Stimulated activated CD8-positive, alpha-beta memory T cell treated with anti-CD3 and anti-CD28 coated beads, Interleukin-4, amount 100 ng/mL, for 24 hours (primary cell): ENCODE results near the gene YY1.

Experiments used
- DNase-seq: peaks from one replicate; pipeline ENCODE4 v3.0.0-alpha.2; 2020; ENCODE audit warnings: low read depth

Gene YY1

GRCh38 chr14:100313464-100314230 is 74.7 kb downstream of the YY1 start:
- DNase-seq = no peak

DNA sequence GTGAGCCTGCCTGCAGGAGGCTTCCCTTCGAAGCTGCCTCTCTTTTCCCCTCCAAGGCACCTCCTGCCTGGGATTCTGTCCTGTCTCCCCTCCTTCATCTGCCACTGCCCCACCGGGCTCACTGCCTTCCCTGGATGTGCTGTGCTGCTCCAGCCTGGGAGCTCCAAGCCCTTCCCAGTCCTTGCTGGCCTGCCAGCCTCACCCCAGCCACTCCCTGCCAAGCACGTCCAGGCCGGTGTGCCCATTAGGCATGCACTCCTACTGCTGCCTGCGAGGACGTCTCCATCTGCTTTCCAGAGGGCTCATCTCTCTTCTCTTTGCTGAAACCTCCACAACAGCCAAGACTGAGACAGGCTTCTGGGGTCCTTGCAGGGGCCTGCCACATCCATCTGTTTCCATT is 75.8 kb downstream of the YY1 start:
- no peak for DNase-seq

DNA sequence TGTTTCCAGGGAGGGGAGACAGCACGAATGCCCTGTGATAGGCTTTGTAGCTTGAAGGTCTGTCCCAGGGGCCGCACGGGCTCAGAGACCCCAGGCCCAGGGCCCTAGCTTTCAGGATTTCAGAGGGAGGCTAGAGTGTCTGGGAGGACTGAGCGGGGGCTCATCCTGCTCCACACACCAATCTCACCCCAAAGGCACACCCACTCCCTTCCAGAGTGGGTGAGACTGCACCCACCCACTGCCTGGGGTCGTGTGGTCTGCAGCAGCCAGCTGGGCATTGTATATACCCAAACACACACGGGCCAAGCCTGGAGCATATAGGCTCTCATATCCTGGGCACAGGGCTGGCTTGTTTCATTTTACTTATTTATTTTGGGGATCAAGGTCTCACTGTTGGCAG is 78.4 kb downstream of the YY1 start:
- no peak for DNase-seq

GRCh38 chr14:100317912-100318808 is 79.2 kb downstream of the YY1 start:
- DNase-seq = peak; percentile 59

- no peak for DNase-seq
Observed at GRCh38 chr14:100320157-100320856, 81.4 kb downstream of the YY1 start.

DNA sequence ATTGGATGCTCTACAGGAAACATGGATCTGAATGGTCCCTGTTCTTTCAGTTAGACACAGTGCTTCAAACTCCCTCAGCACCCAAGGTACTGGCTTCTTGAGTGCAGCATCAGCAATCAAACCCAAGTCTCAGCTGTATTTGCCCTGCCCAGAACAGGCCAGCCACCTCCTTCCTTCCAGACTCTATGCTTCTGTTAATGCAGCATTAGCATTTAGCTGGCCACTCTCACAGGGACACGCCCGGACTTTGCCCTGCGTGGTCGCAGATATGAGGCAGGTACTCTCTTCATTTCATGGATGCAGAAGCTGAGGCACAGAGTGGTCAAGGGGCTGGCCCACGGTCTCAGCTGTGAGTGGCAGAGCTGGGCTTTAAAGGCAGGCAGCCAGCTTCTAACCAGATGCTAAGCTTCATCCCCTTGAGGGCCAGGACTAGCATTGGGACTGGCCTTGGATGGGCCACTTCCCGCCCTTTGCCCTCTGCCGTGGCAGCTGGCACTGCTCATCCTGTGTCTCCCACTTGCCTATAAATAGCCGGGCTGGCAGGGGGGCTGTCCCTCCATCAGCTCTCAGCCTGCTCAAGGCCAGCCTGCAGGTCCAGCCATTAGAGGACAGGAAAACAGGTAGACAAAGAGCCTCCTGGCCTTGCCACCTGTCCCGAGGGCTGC is 82.7 kb downstream of the YY1 start:
- no peak for DNase-seq

- no peak for DNase-seq
Observed at GRCh38 chr14:100322138-100322957, 83.4 kb downstream of the YY1 start.

DNA sequence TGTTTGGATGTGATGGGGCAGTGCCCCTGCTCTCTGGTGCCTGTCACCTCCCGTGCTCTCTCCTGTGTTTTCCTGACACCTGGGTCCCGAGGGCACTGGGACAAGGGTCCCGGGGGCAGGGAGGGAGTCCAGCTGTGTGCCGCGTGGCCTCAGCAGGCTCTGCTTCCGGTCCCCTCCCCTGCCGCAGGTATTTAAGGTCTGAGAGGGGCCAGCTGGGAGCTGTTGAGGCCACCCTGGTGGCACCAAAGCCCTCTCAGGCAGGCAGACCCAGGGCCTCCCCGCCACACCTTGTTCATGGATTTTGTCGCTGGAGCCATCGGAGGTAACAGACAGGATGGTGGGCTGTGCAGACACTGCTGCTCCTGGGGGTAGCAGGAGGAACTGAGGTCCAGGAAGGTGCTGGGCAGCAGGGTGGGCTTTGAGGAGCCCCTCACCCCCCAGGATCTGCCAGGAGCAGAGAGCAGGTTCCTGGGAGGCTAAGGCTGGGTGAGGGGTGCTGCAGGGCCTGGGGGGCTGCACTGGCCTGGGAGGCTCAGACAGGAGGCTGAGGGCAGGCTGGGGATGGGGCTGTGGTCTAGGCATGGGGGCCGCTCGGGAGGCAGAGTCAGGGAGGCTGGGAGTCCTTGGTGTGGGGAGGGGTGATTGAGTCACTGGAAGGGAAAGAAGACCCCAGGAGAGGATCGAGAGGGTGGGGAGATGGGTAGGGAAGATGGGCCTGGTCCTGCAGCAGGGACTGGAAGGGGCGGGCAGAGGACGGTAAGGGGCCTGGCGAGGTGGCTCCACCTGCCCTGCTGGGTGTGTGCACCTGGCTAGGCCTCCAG is 84.4 kb downstream of the YY1 start, which contains the start of gene SLC25A47:
Gene SLC25A47, plus strand, starts transcription at position 219 of the 821 bp plus-strand sequence. Its CDS starts 76 bp downstream, at position 295.
- DNase-seq = no peak

DNA sequence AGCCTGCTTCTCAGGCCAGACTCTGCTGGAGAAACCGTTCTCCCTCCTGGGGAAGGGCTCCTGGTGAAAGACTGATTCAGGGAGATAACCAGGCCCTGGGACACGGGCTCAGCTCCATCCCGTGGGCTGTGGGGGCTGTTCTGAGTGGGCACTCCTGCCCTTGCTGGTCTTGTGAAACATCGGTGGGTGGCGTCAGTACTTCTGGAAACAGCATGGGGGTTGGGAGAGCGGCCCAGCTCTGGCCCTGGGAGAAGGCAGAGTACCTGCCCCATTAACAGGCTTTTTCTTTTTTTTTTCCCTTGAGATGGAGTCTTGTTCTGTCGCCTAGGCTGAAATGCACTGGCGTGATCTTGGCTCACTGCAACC is 85.0 kb downstream of the YY1 start:
- DNase-seq = no peak

DNA sequence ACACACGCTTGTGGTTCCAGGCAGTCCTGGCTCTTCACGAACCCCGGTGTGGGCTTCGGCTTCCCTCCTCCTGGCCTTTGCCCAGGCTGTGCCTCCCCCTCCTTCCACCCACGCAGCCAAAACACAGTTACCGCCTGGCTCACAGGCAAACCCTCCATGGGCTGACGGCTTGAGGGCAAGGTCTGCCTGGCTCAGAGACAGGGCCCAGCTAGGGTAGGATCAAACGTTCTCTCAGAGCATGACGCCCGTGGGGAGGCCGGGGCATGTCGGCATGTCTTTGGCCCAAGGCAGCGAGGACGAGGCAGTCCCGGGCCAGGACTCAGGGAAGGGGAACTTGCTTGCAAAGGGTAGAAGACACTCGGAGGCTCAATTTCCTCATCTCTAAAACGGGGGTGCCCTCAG is 86.3 kb downstream of the YY1 start:
- no peak for DNase-seq

GRCh38 chr14:100325958-100326357 is 87.0 kb downstream of the YY1 start:
- DNase-seq = no peak

DNA sequence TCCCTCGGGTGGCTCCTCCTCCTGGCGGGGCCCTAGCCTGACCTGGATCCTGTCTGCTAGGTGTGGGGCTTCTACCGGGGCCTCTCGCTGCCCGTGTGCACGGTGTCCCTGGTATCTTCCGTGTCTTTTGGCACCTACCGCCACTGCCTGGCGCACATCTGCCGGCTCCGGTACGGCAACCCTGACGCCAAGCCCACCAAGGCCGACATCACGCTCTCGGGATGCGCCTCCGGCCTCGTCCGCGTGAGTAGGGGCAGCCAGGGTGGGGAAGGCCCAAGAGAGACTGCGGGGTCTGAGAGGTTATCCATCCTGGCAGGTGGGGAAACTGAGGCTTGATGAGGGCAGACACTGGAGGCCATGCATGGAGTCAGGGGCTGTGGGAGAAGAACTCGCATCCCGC is 88.2 kb downstream of the YY1 start:
- no peak for DNase-seq

DNA sequence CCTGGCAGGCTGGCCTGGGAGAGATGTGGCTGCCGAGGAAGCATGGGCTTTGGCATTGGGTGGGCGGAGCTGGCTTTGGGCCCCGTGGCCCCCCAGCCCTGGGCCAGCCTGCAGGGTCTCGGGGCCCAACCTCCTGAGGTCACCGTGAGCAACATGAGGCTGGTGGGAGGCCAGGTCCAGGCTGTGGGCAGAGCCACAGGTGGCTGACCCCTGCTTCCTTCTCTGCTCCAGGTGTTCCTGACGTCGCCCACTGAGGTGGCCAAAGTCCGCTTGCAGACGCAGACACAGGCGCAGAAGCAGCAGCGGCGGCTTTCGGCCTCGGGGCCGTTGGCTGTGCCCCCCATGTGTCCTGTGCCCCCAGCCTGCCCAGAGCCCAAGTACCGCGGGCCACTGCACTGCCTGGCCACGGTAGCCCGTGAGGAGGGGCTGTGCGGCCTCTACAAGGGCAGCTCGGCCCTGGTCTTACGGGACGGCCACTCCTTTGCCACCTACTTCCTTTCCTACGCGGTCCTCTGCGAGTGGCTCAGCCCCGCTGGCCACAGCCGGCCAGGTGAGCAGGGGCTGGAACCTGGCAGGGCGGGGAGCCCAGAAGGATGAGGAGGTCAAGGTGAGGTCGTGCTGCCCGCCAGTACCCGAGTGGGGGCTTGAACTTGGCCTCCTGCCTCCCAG is 89.7 kb downstream of the YY1 start:
- DNase-seq = no peak

DNA sequence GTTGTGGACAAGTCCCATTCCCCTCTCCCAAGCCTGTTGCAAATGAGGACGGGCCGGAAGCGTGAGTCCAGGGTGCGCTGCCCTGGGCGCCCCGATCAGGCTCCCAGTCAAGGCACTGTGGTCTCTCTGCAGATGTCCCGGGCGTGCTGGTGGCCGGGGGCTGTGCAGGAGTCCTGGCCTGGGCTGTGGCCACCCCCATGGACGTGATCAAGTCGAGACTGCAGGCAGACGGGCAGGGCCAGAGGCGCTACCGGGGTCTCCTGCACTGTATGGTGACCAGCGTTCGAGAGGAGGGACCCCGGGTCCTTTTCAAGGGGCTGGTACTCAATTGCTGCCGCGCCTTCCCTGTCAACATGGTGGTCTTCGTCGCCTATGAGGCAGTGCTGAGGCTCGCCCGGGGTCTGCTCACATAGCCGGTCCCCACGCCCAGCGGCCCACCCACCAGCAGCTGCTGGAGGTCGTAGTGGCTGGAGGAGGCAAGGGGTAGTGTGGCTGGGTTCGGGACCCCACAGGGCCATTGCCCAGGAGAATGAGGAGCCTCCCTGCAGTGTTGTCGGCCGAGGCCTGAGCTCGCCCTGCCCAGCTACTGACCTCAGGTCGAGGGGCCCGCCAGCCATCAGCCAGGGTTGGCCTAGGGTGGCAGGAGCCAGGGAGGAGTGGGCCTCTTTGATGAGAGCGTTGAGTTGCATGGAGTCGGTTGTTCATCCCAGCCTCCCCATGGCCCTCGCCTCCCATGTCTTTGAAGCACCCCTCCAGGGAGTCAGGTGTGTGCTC is 90.5 kb downstream of the YY1 start:
- DNase-seq = no peak

- no peak for DNase-seq
Observed at GRCh38 chr14:100330007-100330344, 91.0 kb downstream of the YY1 start.

DNA sequence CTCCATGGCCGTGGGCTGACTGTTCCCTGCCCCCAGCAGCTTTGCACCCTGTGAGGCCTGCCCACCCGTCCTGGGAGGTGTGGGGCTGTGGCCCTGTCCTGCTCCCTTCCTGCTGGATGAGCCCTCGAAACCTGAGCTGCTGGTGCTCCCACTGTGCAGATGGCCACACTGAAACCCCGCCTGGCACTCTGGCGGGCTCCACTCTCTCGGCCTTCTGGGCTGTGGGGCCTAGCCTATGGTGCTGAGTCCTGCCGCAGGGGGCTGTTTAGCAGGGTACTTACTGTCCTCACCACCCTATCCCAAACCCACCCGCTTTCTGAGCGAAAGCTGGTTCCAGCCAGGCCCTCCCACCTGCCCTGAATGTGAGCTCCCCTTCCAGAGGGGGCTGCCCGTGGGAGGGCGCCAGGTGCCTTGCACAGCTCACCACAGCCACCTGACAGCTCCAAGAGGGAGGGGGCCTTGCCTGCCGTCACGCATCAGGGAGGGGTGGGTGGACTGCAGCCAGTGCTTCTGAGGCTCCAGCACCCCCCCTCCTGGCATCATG is 91.5 kb downstream of the YY1 start:
- no peak for DNase-seq

GRCh38 chr14:100332071-100332639 is 93.2 kb downstream of the YY1 start:
- no peak for DNase-seq
